Cardiac muscle cell (in vitro differentiated cells and primary cell): ENCODE results near the gene SENP2. TPM values are rescaled to one million over a fixed set of nuclear protein-coding genes. Genes with fewer than 3 reads are reported as not detected.
A peak's percentile ranks its signal among the peaks of the same experiment; 100 is the strongest.

ENCODE experiments used
- DNase-seq, 2 donors: peaks; one replicate each; pipeline versions ENCODE4 v3.0.0 to v3.0.0-alpha.2; 2010 to 2017; ENCODE audit warnings: low read depth in 1 of 2, low spot score in 1 of 2
- H3K27ac ChIP-seq: fragments of 200-600 bp; sonication (generic); 2 replicates; pipeline ENCODE4 v1.5.1; 2016
- H3K27me3 ChIP-seq: fragments of 200-600 bp; sonication (generic); 2 replicates; pipeline ENCODE4 v1.6.0; 2016; ENCODE audit warnings: control low read depth
- H3K36me3 ChIP-seq: fragments of 200-600 bp; sonication (generic); 2 replicates; pipeline ENCODE4 v1.5.1; 2016; ENCODE audit warnings: control low read depth
- H3K4me1 ChIP-seq: fragments of 200-600 bp; sonication (generic); 2 replicates; pipeline ENCODE4 v1.8.1; 2017; ENCODE audit warnings: low read depth, mild to moderate bottlenecking, mixed run types
- H3K4me3 ChIP-seq: fragments of 200-600 bp; sonication (generic); 2 replicates; pipeline ENCODE4 v1.5.1; 2016; ENCODE audit warnings: mild to moderate bottlenecking
- H3K9me3 ChIP-seq: fragments of 200-600 bp; sonication (generic); 2 replicates; pipeline ENCODE4 v1.5.1; 2017; ENCODE audit warnings: low read depth, mild to moderate bottlenecking, control low read depth
- CTCF ChIP-seq: IDR thresholded peaks from 2 replicates; pipeline ENCODE4 v1.5.1; 2012; ENCODE audit warnings: low read depth, mild to moderate bottlenecking, low read length
- polyA plus RNA-seq: library from polyadenylated mRNA; unstranded; fragments of >200 nt; fragmentation: Nextera tagmentation; extraction: Ambion mirVana; gene quantifications from 2 replicates; pipeline ENCODE4 v1.2.1, GENCODE V29; 2016
- total RNA-seq: library from RNA; depleted of rRNA; stranded (reverse); fragments of >200 nt; gene quantifications from 2 replicates; pipeline ENCODE4 v1.2.3, GENCODE V29; 2016

The SENP2 gene
- total RNA-seq (23.7 and 53.6 TPM in 2 replicates), polyA plus RNA-seq (26.9 and 37.7 TPM in 2 replicates)

- no peak for TF ChIP-seq CTCF
- peak within 1 kb of the TSS; percentile 95 for H3K27ac ChIP-seq
- H3K9me3 ChIP-seq = no peaks in the 10 kb centered on the region
- peak within 1 kb of the TSS; percentile 64 for H3K4me3 ChIP-seq
- DNase-seq = peak; percentile 99
- no peaks in the 10 kb centered on the region for H3K36me3 ChIP-seq
- no peaks in the 10 kb centered on the region for H3K27me3 ChIP-seq
- H3K4me1 ChIP-seq = peaks cover 4% of the 10 kb centered on the region
Measured at GRCh38 chr3:185585859-185586685, at the start of gene SENP2. SENP2 (plus strand) TSS chr3:185586295; CDS start chr3:185586414, 119 bp downstream.

GRCh38 chr3:185537369-185537970 is 48.6 kb upstream of the SENP2 start:
- no peaks in the 10 kb centered on the region for H3K36me3 ChIP-seq
- DNase-seq = peak in 1 of 2 donors; percentile 91
- H3K4me1 ChIP-seq = no peaks in the 10 kb centered on the region
- H3K4me3 ChIP-seq = no peak overlapping the region
- TF ChIP-seq CTCF = no peak
- H3K27ac ChIP-seq = no peak overlapping the region
- H3K9me3 ChIP-seq = no peaks in the 10 kb centered on the region
- H3K27me3 ChIP-seq = no peaks in the 10 kb centered on the region

- TF ChIP-seq CTCF = no peak
- Histone ChIP-seq H3K4me3 (no peak overlapping the region), H3K27me3 (no peaks in the 10 kb centered on the region), H3K36me3 (no peaks in the 10 kb centered on the region), H3K4me1 (no peaks in the 10 kb centered on the region), H3K9me3 (no peaks in the 10 kb centered on the region), H3K27ac (no peak overlapping the region)
- no peak for DNase-seq
Measured at GRCh38 chr3:185539934-185540333, 46.2 kb upstream of the SENP2 start.

- Histone ChIP-seq H3K36me3 (no peaks in the 10 kb centered on the region), H3K27ac (no peak overlapping the region), H3K4me1 (no peaks in the 10 kb centered on the region), H3K4me3 (no peak overlapping the region), H3K27me3 (no peaks in the 10 kb centered on the region), H3K9me3 (no peaks in the 10 kb centered on the region)
- no peak for TF ChIP-seq CTCF
- no peak for DNase-seq
Measured at GRCh38 chr3:185540695-185541094, 45.4 kb upstream of the SENP2 start.

GRCh38 chr3:185549122-185549521 is 37.0 kb upstream of the SENP2 start:
- H3K4me1 ChIP-seq = no peaks in the 10 kb centered on the region
- no peak overlapping the region for H3K27ac ChIP-seq
- peak in 1 of 2 donors; percentile 98 for DNase-seq
- TF ChIP-seq CTCF = no peak
- H3K4me3 ChIP-seq = no peak overlapping the region
- H3K27me3 ChIP-seq = no peaks in the 10 kb centered on the region
- H3K36me3 ChIP-seq = no peaks in the 10 kb centered on the region
- no peaks in the 10 kb centered on the region for H3K9me3 ChIP-seq
